B cell (primary cell): ENCODE data around the gene GOLGA6L9.

Experiments used
- EZH2 ChIP-seq: IDR thresholded peaks from 2 replicates; pipeline ENCODE4 v1.6.1; 2012; ENCODE audit warnings: borderline replicate concordance, low read depth, mild to moderate bottlenecking, moderate library complexity, low read length; ENCODE audit not compliant: insufficient read depth, poor library complexity, severe bottlenecking
- TF ChIP-seq, protein P1 (sequence below): fragments of 200-600 bp; IDR thresholded peaks from one replicate; pipeline ENCODE4 v1.8.0; 2022; ENCODE audit warnings: antibody characterized with exemption, mild to moderate bottlenecking

DNA sequence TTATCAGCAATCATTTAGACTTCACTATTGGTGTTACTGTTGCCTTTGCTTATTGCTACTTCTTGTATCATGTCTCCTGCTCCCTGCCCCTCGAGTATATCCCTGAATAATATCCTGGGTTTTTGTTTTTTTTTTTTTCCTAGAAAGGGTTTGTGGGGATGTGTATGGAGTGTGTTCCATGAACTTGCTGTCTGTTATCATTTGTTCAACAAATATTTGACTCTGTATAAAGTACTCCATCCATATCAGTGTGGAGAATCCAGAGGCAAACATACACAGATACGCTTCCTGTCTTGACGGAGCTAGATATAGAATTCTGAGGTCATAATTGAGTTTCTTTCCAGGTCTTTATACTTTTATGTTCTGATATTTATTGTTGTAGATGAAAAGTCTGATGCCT is 31.8 kb upstream of the GOLGA6L9 start:
- TF ChIP-seq, protein P1, sequence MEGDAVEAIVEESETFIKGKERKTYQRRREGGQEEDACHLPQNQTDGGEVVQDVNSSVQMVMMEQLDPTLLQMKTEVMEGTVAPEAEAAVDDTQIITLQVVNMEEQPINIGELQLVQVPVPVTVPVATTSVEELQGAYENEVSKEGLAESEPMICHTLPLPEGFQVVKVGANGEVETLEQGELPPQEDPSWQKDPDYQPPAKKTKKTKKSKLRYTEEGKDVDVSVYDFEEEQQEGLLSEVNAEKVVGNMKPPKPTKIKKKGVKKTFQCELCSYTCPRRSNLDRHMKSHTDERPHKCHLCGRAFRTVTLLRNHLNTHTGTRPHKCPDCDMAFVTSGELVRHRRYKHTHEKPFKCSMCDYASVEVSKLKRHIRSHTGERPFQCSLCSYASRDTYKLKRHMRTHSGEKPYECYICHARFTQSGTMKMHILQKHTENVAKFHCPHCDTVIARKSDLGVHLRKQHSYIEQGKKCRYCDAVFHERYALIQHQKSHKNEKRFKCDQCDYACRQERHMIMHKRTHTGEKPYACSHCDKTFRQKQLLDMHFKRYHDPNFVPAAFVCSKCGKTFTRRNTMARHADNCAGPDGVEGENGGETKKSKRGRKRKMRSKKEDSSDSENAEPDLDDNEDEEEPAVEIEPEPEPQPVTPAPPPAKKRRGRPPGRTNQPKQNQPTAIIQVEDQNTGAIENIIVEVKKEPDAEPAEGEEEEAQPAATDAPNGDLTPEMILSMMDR = no peak
- TF ChIP-seq EZH2 = no peak
